Neuronal stem cell (in vitro differentiated cells): ENCODE data around the gene CELSR2.
A peak's percentile ranks its signal among the peaks of the same experiment; 100 is the strongest.

Experiments used
- DNase-seq: peaks from one replicate; pipeline ENCODE4 v3.0.0-alpha.2; 2013; ENCODE audit warnings: low spot score
- H2AFZ ChIP-seq: one replicate; pipeline ENCODE4 v1.6.1; 2013; ENCODE audit warnings: mild to moderate bottlenecking, low read length, inconsistent platforms
- H2AK5ac ChIP-seq: 2 replicates; pipeline ENCODE4 v1.6.1; 2013; ENCODE audit warnings: low read depth, mild to moderate bottlenecking, inconsistent platforms, low read length, moderate library complexity, mixed read lengths
- H2BK120ac ChIP-seq: 2 replicates; pipeline ENCODE4 v1.6.1; 2013; ENCODE audit warnings: low read depth, mild to moderate bottlenecking, inconsistent platforms, low read length, moderate library complexity, mixed read lengths
- H2BK12ac ChIP-seq: one replicate; pipeline ENCODE4 v1.6.1; 2013; ENCODE audit warnings: low read length, inconsistent platforms
- H2BK15ac ChIP-seq: 2 replicates; pipeline ENCODE4 v1.6.1; 2013; ENCODE audit warnings: mild to moderate bottlenecking, low read length, inconsistent platforms, mixed read lengths
- H2BK5ac ChIP-seq: one replicate; pipeline ENCODE4 v1.6.1; 2013; ENCODE audit warnings: inconsistent platforms, mild to moderate bottlenecking, low read length, moderate library complexity
- H3K14ac ChIP-seq: one replicate; pipeline ENCODE4 v1.6.1; 2013; ENCODE audit warnings: low read length, inconsistent platforms
- H3K18ac ChIP-seq: 2 replicates; pipeline ENCODE4 v1.6.1; 2013; ENCODE audit warnings: low read length, inconsistent platforms
- H3K23ac ChIP-seq: 2 replicates; pipeline ENCODE4 v1.6.1; 2013; ENCODE audit warnings: low read depth, mild to moderate bottlenecking, mixed read lengths, low read length, inconsistent platforms; ENCODE audit not compliant: poor library complexity
- H3K27ac ChIP-seq: replicated peaks from 3 replicates; pipeline ENCODE4 v1.5.1; 2013; ENCODE audit warnings: low read length, inconsistent platforms
- H3K27me3 ChIP-seq, 3 experiments: 2 replicates each; pipeline ENCODE4 v1.6.1; 2013; ENCODE audit warnings: low read length in 3 of 3, mild to moderate bottlenecking in 2 of 3, inconsistent platforms in 1 of 3, low read depth in 1 of 3, mixed read lengths in 1 of 3, moderate library complexity in 1 of 3; ENCODE audit not compliant: control insufficient read depth in 3 of 3, insufficient read depth in 3 of 3
- H3K36me3 ChIP-seq, 2 donors: replicated peaks in 1 of 2; 2 replicates each; pipeline ENCODE4 v1.6.1; 2013; ENCODE audit warnings: low read length in 2 of 2; ENCODE audit not compliant: control insufficient read depth in 2 of 2, insufficient read depth in 2 of 2
- H3K4ac ChIP-seq: 2 replicates; pipeline ENCODE4 v1.6.1; 2013; ENCODE audit warnings: inconsistent platforms, mild to moderate bottlenecking, low read length, moderate library complexity
- H3K4me1 ChIP-seq, 2 donors: 1 replicate in 1 of 2; 2 replicates in 1 of 2; pipeline ENCODE4 v1.6.1; 2013; ENCODE audit warnings: low read length in 2 of 2, low read depth in 1 of 2; ENCODE audit not compliant: control insufficient read depth in 2 of 2, insufficient read depth in 1 of 2
- H3K4me2 ChIP-seq: one replicate; pipeline ENCODE4 v1.6.1; 2013; ENCODE audit warnings: mild to moderate bottlenecking, low read length, inconsistent platforms; ENCODE audit not compliant: insufficient read depth, poor library complexity, severe bottlenecking
- H3K4me3 ChIP-seq, 2 donors: 2 replicates each; pipeline ENCODE4 v1.5.1; 2013; ENCODE audit warnings: low read length in 2 of 2, mild to moderate bottlenecking in 2 of 2, inconsistent platforms in 1 of 2, moderate library complexity in 1 of 2
- H3K79me1 ChIP-seq: one replicate; pipeline ENCODE4 v1.6.1; 2013; ENCODE audit warnings: low read depth, mild to moderate bottlenecking, inconsistent platforms, low read length, moderate library complexity
- H3K9ac ChIP-seq: one replicate; pipeline ENCODE4 v1.6.1; 2013; ENCODE audit warnings: mild to moderate bottlenecking, low read depth, low read length, inconsistent platforms; ENCODE audit not compliant: poor library complexity
- H3K9me3 ChIP-seq, 2 donors: replicated peaks in 1 of 2; 2 replicates each; pipeline versions ENCODE3 to v1.6.1; 2013; ENCODE audit warnings: low read length in 2 of 2, mild to moderate bottlenecking in 2 of 2, inconsistent platforms in 1 of 2, low read depth in 1 of 2, mixed read lengths in 1 of 2, moderate library complexity in 1 of 2; ENCODE audit not compliant: control insufficient read depth in 2 of 2, insufficient read depth in 1 of 2
- H4K8ac ChIP-seq: one replicate; pipeline ENCODE4 v1.6.1; 2013; ENCODE audit warnings: low read depth, mild to moderate bottlenecking, inconsistent platforms, low read length, moderate library complexity
- H4K91ac ChIP-seq: one replicate; pipeline ENCODE4 v1.6.1; 2013; ENCODE audit warnings: low read length, low read depth, mild to moderate bottlenecking, inconsistent platforms; ENCODE audit not compliant: poor library complexity
- WGBS, 2 donors: extraction: QIAGEN DNeasy Blood & Tissue Kit; methylation state at CpG; one replicate each; pipeline ENCODE4 v1.1.7; 2013; ENCODE audit warnings: missing lambda C conversion rate in 2 of 2, mixed read lengths in 1 of 2; ENCODE audit not compliant: insufficient read length in 2 of 2, insufficient replicate concordance in 1 of 2; ENCODE audit errors: extremely low coverage in 2 of 2; 5-methylcytosine and 5-hydroxymethylcytosine counted together

CELSR2 gene

GRCh38 chr1:109262231-109263055, 13.1 kb downstream of the CELSR2 start:
- H2BK120ac ChIP-seq, result no peak overlapping the region
- no peak overlapping the region for H3K27ac ChIP-seq
- peak overlapping the region; percentile 87 for H4K91ac ChIP-seq
- no peak overlapping the region for H3K14ac ChIP-seq
- peak overlapping the region; percentile 50 for H3K9ac ChIP-seq
- H3K4me3 ChIP-seq, result no peak overlapping the region
- H2BK12ac ChIP-seq, result peak overlapping the region; percentile 75
- H3K4me2 ChIP-seq, result no peak overlapping the region
- no peak for DNase-seq
- peaks cover 0 to 2% of the 10 kb centered on the region in 2 donors for H3K9me3 ChIP-seq
- H3K79me1 ChIP-seq, result peaks cover 21% of the 10 kb centered on the region
- no peaks in the 10 kb centered on the region for H3K27me3 ChIP-seq
- H4K8ac ChIP-seq, result no peak overlapping the region
- H3K18ac ChIP-seq, result peak overlapping the region; percentile 84
- peak overlapping the region; percentile 94 for H2AK5ac ChIP-seq
- H3K4ac ChIP-seq, result no peak overlapping the region
- peak overlapping the region; percentile 80 for H2BK5ac ChIP-seq
- H3K36me3 ChIP-seq, result peaks cover 64 to 90% of the 10 kb centered on the region in 2 donors
- no CpG with 5 or more reads among the region's 22 CpGs for WGBS, 2 donors
- H3K4me1 ChIP-seq, result peaks cover 27 to 35% of the 10 kb centered on the region in 2 donors
- no peak overlapping the region for H2AFZ ChIP-seq
- H2BK15ac ChIP-seq, result peak overlapping the region; percentile 74
- peak overlapping the region; percentile 70 for H3K23ac ChIP-seq

GRCh38 chr1:109263234-109263596, 13.9 kb downstream of the CELSR2 start:
- H2AK5ac ChIP-seq, result peak overlapping the region; percentile 94

GRCh38 chr1:109263597-109264378, 14.4 kb downstream of the CELSR2 start:
- H3K79me1 ChIP-seq, result peaks cover 16% of the 10 kb centered on the region
- H3K27ac ChIP-seq, result no peak overlapping the region
- H2BK15ac ChIP-seq, result peak overlapping the region; percentile 74
- peak overlapping the region; percentile 66 for H4K8ac ChIP-seq
- peaks cover 75 to 90% of the 10 kb centered on the region in 2 donors for H3K36me3 ChIP-seq
- H2AFZ ChIP-seq, result no peak overlapping the region
- no peak overlapping the region for H3K14ac ChIP-seq
- peak; percentile 75 for DNase-seq
- WGBS, 2 donors, result no CpG with 5 or more reads among the region's 29 CpGs
- H3K4me1 ChIP-seq, result peaks cover 19 to 23% of the 10 kb centered on the region in 2 donors
- no peak overlapping the region for H2BK12ac ChIP-seq
- H3K4me3 ChIP-seq, result no peak overlapping the region
- H3K9me3 ChIP-seq, result peaks cover 0 to 2% of the 10 kb centered on the region in 2 donors
- no peak overlapping the region for H3K23ac ChIP-seq
- H3K27me3 ChIP-seq, result no peaks in the 10 kb centered on the region
- H4K91ac ChIP-seq, result no peak overlapping the region
- no peak overlapping the region for H2BK5ac ChIP-seq
- peak overlapping the region; percentile 84 for H3K18ac ChIP-seq
- H3K9ac ChIP-seq, result peak overlapping the region; percentile 63
- H2AK5ac ChIP-seq, result peak overlapping the region; percentile 94
- H2BK120ac ChIP-seq, result peak overlapping the region; percentile 77
- H3K4ac ChIP-seq, result peak overlapping the region; percentile 71
- H3K4me2 ChIP-seq, result no peak overlapping the region

More at GRCh38 chr1:109263234-109263596, 13.9 kb downstream of the CELSR2 start:
- H3K27me3 ChIP-seq, result no peaks in the 10 kb centered on the region
- peak overlapping the region; percentile 74 for H2BK15ac ChIP-seq
- H3K9me3 ChIP-seq, result peaks cover 0 to 2% of the 10 kb centered on the region in 2 donors
- H2BK120ac ChIP-seq, result peak overlapping the region; percentile 77
- H2BK5ac ChIP-seq, result no peak overlapping the region
- peaks cover 18% of the 10 kb centered on the region for H3K79me1 ChIP-seq
- no peak overlapping the region for H3K27ac ChIP-seq
- no peak overlapping the region for H3K4me3 ChIP-seq
- no peak for DNase-seq
- H4K8ac ChIP-seq, result peak overlapping the region; percentile 66
- no peak overlapping the region for H3K14ac ChIP-seq
- peaks cover 72 to 90% of the 10 kb centered on the region in 2 donors for H3K36me3 ChIP-seq
- H4K91ac ChIP-seq, result no peak overlapping the region
- peak overlapping the region; percentile 16 for H3K23ac ChIP-seq
- peak overlapping the region; percentile 95 for H2BK12ac ChIP-seq
- no peak overlapping the region for H3K4me2 ChIP-seq
- H3K4ac ChIP-seq, result peak overlapping the region; percentile 71
- peak overlapping the region; percentile 84 for H3K18ac ChIP-seq
- no CpG with 5 or more reads among the region's 12 CpGs for WGBS, 2 donors
- no peak overlapping the region for H2AFZ ChIP-seq
- peak overlapping the region; percentile 63 for H3K9ac ChIP-seq
- peaks cover 22 to 27% of the 10 kb centered on the region in 2 donors for H3K4me1 ChIP-seq

- DNase-seq, result no peak
- Histone ChIP-seq H3K4me3 (no peak overlapping the region), H2AK5ac (peak overlapping the region; percentile 3), H2BK120ac (no peak overlapping the region), H3K4me1 (peaks cover 13 to 17% of the 10 kb centered on the region in 2 donors), H4K91ac (no peak overlapping the region), H3K27ac (no peak overlapping the region), H3K79me1 (peaks cover 16% of the 10 kb centered on the region), H3K4me2 (no peak overlapping the region), H3K18ac (no peak overlapping the region), H3K14ac (no peak overlapping the region), H2AFZ (no peak overlapping the region), H4K8ac (no peak overlapping the region), H2BK15ac (no peak overlapping the region), H3K9me3 (peaks cover 0 to 2% of the 10 kb centered on the region in 2 donors), H3K23ac (peak overlapping the region; percentile 27), H2BK5ac (no peak overlapping the region), H3K4ac (no peak overlapping the region), H3K36me3 (peaks cover 77 to 90% of the 10 kb centered on the region in 2 donors), H3K27me3 (no peaks in the 10 kb centered on the region), H3K9ac (no peak overlapping the region), H2BK12ac (no peak overlapping the region)
- WGBS, 2 donors, result no CpG with 5 or more reads among the region's 9 CpGs
Observed at GRCh38 chr1:109264379-109264755, 15.0 kb downstream of the CELSR2 start.
